Liver (tissue), 3 donors: Measurements from ENCODE around the gene ITGA4.

ENCODE experiments used
- ATF3 ChIP-seq: IDR thresholded peaks from 2 replicates; pipeline ENCODE4 v1.6.1; 2016; ENCODE audit warnings: antibody characterized with exemption
- CTCF ChIP-seq: fragments of 150-350 bp; IDR thresholded peaks from 2 replicates; pipeline ENCODE4 v1.5.1; 2017; ENCODE audit warnings: improper control_type of control experiment, low read depth, low read length; ENCODE audit not compliant: missing input control
- EGR1 ChIP-seq, 2 donors: IDR thresholded peaks; 2 replicates each; pipeline ENCODE4 v1.6.1; 2016 to 2018; ENCODE audit warnings: antibody characterized with exemption in 2 of 2, low read depth in 2 of 2
- GABPA ChIP-seq, 2 donors: IDR thresholded peaks in 1 of 2; conservative IDR thresholded peaks in 1 of 2; 2 replicates each; pipeline ENCODE4 v1.6.1; 2016; ENCODE audit warnings: antibody characterized with exemption in 2 of 2, mild to moderate bottlenecking in 1 of 2, moderate library complexity in 1 of 2
- JUND ChIP-seq, 2 donors: IDR thresholded peaks; 2 replicates each; pipeline ENCODE4 v1.6.1; 2016; ENCODE audit warnings: antibody characterized with exemption in 2 of 2
- MAX ChIP-seq: IDR thresholded peaks from 2 replicates; pipeline ENCODE4 v1.6.1; 2016; ENCODE audit warnings: antibody characterized with exemption
- RAD21 ChIP-seq, 2 donors: IDR thresholded peaks; 2 replicates each; pipeline ENCODE4 v1.6.1; 2016; ENCODE audit warnings: antibody characterized with exemption in 2 of 2, mild to moderate bottlenecking in 2 of 2
- REST ChIP-seq: IDR thresholded peaks from 2 replicates; pipeline ENCODE4 v1.6.1; 2016; ENCODE audit warnings: antibody characterized with exemption, mild to moderate bottlenecking
- RXRA ChIP-seq, 2 donors: IDR thresholded peaks; 2 replicates each; pipeline ENCODE4 v1.6.1; 2017 to 2018; ENCODE audit warnings: antibody characterized with exemption in 2 of 2, mild to moderate bottlenecking in 1 of 2
- TAF1 ChIP-seq: conservative IDR thresholded peaks from 2 replicates; pipeline ENCODE4 v1.6.1; 2016; ENCODE audit warnings: antibody characterized with exemption, mild to moderate bottlenecking
- YY1 ChIP-seq: IDR thresholded peaks from 2 replicates; pipeline ENCODE4 v1.6.1; 2016; ENCODE audit warnings: antibody characterized with exemption, mild to moderate bottlenecking
- donor health status: healthy.
- donor health status: healthy.

- TF ChIP-seq YY1 = no peak
- no peak for TF ChIP-seq CTCF
- TF ChIP-seq RAD21 (IDR thresholded peaks at IDR 0.05) = no peak
- TF ChIP-seq TAF1 = no peak
- TF ChIP-seq MAX = no peak
- no peak for TF ChIP-seq ATF3
- TF ChIP-seq REST = no peak
- no peak for TF ChIP-seq EGR1 (IDR thresholded peaks at IDR 0.05; ENCODE audit: low read depth in 2 of 2)
- TF ChIP-seq RXRA (IDR thresholded peaks at IDR 0.05) = no peak
- TF ChIP-seq GABPA (IDR thresholded peaks at IDR 0.05 in 1 of 2, conservative IDR thresholded peaks at IDR 0.05 in 1 of 2) = no peak
- no peak for TF ChIP-seq JUND (IDR thresholded peaks at IDR 0.05)
Observed at GRCh38 chr2:181552808-181553207, 95.6 kb downstream of the ITGA4 start.
